DMS53 treated with DMSO at 0.1 percent for 48 hours (cell line): ENCODE results near the gene CNOT2.
A peak's percentile ranks its signal among the peaks of the same experiment; 100 is the strongest.

Experiments used
- DNase-seq: peaks from one replicate; lab custom pipeline; 2025; ENCODE audit not compliant: unreplicated experiment; lab: John Stamatoyannopoulos, UW

CNOT2 gene

GRCh38 chr12:70251226-70251625 is 8.0 kb downstream of the CNOT2 start:
- no peak for DNase-seq

DNA sequence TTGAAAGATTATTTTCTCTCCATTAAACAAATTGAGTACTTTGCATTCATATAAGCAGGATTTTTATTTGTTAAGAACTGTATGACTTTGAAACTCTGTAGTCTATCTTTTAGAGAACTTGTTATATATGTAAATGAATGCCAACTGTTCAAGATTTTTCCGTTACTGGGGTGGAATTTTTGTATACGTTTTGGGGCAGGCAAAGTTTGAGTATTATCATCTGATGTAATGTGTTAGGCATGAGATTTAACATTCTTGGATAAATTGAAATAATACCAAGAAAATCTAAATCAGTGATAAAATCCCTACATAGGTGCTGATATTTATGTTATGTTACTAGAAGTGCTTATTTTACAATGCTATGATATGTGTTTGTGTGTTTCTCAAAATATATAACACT is 8.4 kb downstream of the CNOT2 start:
- DNase-seq = no peak

GRCh38 chr12:70252832-70253231 is 9.6 kb downstream of the CNOT2 start:
- DNase-seq = no peak

DNA sequence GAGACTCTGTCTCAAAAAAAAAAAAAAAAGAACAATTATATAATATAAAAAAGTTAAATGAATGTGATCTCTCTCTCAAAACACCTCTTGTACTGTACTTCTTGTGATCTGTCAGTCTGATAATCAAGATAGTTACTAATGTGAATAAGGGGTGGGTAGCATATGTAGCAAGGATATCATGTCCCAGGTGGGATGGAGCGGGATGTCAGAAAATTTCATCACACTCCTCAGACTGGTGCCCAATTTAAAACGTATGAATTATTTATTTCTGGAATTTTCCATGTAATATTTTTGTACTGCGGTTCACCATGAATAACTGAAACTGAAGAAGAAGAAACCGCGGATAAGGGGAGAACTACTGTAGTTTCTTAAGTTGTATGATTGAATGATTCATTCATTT is 11.0 kb downstream of the CNOT2 start:
- no peak for DNase-seq

GRCh38 chr12:70254846-70255245 is 11.6 kb downstream of the CNOT2 start:
- no peak for DNase-seq

DNA sequence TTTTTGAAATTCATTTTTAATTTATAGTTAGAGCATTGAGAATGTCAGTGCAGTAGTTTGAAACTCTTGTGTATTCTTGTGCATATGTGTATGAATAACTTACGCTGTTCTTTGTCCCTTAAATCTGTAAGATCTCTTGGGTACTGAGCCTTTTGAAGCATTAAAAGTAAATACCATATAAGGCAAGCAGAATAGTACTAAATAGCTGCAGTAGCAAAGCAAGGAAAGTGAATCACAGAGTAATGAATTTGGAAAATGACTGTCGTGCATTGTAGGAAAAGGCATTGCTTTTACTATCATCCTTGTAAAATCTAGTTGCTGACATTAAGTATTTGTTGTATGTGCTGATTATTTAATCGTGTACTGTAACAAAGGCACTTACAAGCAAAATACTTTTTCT is 12.1 kb downstream of the CNOT2 start:
- DNase-seq = no peak

DNA sequence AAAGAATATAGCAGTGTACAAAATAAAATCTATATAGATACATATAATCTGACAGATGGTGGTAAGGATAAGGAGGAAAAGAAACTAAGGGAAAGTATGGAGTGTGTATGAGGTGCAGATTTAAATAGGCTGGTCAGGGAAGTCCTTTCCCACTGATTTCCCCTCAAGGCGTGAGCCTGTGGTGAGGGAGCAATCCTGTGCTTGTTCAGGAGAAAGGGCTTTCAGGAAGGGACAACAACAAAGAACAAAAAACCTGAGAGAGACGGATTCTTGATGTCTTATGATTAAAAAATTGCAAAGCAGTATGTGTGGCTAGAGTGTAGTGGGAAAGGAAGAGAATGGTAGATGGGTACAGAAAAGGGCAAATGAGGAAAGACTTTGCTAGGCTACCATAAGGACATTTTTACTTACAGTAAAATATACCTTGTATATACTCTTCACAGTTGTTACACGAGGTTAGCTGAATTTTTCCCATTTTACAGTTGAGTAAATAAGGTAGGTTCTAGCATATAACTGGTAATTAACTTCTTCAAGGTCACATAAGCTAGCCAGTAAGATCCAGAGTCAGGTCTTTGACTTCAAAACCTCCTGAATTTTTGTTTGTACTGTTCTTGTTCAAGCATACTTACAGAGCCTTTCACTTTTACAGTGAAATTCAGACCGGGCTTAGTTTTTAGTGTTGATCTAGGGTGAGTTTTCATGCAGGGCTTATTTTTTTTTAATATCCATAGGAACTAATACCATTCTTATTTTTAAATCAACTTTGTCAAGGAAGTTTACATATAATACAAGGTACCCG is 15.6 kb downstream of the CNOT2 start:
- DNase-seq = no peak

GRCh38 chr12:70260646-70261045 is 17.4 kb downstream of the CNOT2 start:
- no peak for DNase-seq

GRCh38 chr12:70264067-70264867 is 21.0 kb downstream of the CNOT2 start:
- DNase-seq = no peak

DNA sequence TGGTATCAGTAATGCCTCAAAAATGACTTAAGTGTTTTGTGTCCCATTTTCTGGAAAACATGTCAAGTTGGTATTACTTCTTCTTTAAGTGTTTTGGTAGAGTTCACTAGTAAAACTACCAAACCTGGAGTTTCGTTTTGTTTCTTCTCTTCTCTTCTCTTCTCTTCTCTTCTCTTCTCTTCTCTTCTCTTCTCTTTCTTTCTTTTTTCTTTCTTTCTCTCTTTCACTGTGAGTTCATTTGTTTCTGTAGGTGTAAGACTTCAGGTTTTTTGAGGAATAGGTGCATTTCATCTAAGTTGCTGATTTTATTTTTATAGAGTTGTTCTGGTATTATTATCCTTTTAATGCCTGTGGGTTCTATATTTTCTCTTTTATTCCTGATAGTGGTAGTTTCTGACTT is 21.9 kb downstream of the CNOT2 start:
- no peak for DNase-seq

- DNase-seq = peak; percentile 41
Measured at GRCh38 chr12:70267550-70267949, 24.3 kb downstream of the CNOT2 start.

DNA sequence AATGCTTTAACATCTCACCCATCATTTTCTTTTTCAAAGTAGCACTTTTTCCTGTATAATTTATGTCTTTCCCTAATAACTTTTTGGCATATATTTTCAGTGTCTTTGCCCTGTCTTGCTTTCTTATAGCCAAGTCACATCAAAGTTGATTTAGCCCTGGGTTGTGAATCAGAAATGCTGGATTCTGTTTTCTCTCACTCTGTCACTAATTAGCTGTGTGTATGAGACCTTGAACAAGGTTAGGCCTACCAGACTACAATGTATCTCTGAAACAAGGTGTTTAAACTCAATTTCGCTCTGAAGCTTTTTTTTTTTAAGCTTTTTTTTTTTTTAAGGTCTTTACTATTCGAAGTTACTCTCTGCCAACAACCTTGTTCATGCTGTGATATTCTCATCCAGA is 25.7 kb downstream of the CNOT2 start:
- DNase-seq = no peak

GRCh38 chr12:70270108-70270507 is 26.9 kb downstream of the CNOT2 start:
- DNase-seq = no peak

DNA sequence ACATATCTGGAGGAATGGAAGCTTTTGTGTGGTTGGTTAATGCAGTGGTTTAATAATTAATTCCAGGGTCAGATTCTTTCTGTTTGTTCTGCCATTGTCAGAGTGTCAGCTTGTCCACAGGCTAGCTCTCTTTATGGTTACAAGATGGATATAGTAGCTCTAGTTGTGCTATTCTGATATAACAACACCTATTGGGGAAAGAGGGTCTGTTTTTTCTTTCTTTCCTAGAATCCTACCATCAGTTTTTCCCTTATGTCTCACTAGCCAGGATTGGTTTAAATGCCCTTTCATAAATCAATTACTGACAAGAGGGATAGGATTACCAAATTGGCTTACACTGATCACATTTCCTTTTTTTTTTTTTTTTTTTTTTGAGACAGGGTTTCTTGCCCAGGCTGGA is 27.8 kb downstream of the CNOT2 start:
- DNase-seq = peak; percentile 72

DNA sequence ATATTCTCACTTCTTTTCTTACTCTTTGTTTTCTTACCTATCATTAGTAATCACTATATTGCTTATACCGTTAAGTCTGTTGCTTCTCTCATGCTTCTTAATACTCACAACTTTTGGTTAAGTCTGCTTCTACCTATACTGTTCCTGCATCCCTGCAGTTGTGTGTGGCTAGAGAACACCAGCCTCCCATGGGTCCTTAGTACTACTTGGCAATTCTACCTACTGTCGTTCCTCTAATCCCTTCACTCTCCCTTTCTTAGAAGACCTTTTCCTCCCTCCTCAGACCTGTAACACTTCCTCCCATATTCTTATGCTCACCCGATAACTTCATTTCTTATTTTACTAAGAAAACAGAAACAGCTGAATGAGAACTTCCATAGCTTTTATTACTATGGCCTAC is 29.3 kb downstream of the CNOT2 start:
- DNase-seq = no peak

DNA sequence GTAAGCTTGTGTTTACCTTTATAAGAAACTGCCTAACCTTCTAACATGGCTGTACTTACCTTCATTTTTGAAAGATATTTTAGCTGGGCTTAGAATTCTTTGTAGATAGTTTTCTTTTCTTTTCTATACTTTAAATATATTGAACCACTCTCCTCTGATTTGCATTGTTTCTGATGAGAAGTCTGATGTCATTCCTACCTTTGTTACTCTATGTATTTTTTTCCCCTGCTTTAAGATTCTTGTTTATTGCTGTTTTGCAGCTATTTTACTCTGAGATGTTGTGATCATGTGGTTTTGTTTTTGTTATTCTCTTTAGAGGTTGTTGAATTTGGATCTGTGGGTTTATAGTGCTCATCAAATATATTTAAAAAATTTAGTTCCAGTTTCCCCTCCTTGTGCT is 31.8 kb downstream of the CNOT2 start:
- no peak for DNase-seq

- no peak for DNase-seq
Measured at GRCh38 chr12:70277973-70278372, 34.7 kb downstream of the CNOT2 start.

GRCh38 chr12:70278945-70279344 is 35.7 kb downstream of the CNOT2 start:
- DNase-seq = no peak

DNA sequence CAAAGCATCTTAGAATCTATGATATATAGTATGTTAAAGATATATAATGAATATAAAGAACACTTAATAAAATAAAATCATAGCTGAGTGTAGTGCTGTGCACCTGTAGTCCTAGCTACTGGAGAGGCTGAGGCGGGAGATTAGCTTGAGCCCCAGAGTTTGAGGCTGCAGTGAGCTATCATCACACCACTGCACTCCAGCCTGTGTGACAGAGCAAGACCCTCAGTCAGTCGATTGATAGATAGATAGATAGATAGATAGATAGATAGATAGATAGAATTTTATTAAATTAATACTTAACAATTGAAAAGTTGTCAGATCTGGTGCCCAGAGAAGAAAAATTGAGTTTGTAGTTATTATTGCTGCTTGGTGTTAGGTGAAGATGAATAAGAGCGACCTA is 40.0 kb downstream of the CNOT2 start:
- no peak for DNase-seq

- no peak for DNase-seq
Measured at GRCh38 chr12:70288817-70289216, 45.6 kb downstream of the CNOT2 start.

DNA sequence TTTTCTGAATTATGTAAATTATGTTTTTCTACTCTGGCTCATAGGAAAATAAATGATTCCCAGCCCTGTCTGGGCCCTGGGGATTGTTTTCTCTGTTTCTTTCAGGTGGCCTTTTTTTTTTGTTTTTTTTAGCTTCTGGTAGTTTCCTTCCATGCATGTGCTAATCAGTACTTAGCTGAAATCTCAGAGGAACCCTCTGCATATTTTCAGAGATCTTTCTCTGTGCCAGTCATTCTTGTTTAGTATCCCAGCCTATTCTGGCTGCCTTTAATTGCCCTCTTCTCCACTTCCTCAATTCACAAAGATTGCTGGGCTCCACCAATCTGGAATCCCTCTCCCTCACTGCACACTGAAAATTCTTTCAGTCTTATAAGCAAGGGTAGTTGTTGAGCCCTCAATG is 46.9 kb downstream of the CNOT2 start:
- DNase-seq = no peak

DNA sequence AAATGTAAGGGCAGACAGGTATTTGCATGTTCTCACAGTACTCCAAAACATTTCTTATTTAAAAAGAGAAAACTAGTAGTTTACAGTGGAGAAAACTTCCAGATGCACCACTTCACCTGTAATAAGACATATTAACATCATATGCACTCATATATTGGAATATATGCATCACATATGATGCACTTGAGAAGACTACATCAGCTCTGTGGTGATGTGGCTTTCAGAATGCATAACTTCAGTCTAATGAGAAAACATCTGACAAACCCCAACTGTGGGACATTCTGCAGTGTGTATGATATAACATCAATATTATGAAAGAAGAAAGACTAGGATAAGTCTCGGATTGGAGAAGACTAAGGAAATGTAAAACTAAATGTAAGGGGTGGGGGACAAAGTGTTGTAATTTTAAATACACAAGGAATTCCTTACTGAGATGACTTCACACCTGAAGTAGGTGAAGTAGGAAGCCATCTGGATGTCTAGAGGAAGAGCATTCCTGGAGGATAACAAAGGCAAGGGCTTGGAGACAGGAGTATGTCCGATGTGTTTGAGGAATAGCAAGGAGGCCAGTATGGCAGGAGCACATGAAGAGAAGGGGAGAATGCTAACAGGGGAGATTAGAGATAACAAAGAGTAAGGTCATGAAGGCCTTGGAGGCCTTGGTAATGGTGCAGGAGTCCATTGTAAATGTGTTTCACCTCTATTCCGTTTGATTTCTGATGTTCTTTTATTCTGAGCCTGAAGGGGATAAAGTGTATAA is 49.0 kb downstream of the CNOT2 start:
- no peak for DNase-seq
